Measurements from ENCODE around the gene CFAP45.
"Not testable (repeated sequence)": the region's sequence is repeated elsewhere in the genome, so short reads cannot be mapped to it uniquely, and the experiment has no call there.

- TF ChIP-seq CTCF (conservative IDR thresholded peaks at IDR 0.05; ENCODE audit: low read length); EZH2phosphoT487 (IDR thresholded peaks at IDR 0.05; ENCODE audit: borderline replicate concordance, low read depth, low read length): not testable (repeated sequence)
These were observed 331 bp downstream of the CFAP45 start for GRCh38 chr1:159899634-159900033.

All from OCI-LY7 (cell line).